Spleen (tissue), 11 donors: ENCODE measurements around the gene ZNF79. TPM values are rescaled to one million over a fixed set of nuclear protein-coding genes. Genes with fewer than 3 reads are reported as not detected.

ENCODE experiments used
- DNase-seq: peaks from one replicate; pipeline ENCODE4 v3.0.0-alpha.2; 2020
- H3K27ac ChIP-seq, 8 donors: fragments of 200-600 bp; sonication (generic) in 7 of 8; 1 replicate in 4 of 8; 2 replicates in 4 of 8; pipeline versions ENCODE4 v1.5.0 to v1.8.0; 2016 to 2021; ENCODE audit warnings: inconsistent platforms in 4 of 8, mild to moderate bottlenecking in 4 of 8, moderate library complexity in 1 of 8
- H3K27me3 ChIP-seq, 7 donors: fragments of 200-600 bp; sonication (generic) in 6 of 7; replicated peaks in 1 of 7; 1 replicate in 4 of 7; 2 replicates in 3 of 7; pipeline versions ENCODE4 v1.5.0 to v1.8.0; 2016 to 2021; ENCODE audit warnings: inconsistent platforms in 3 of 7, mild to moderate bottlenecking in 1 of 7
- H3K36me3 ChIP-seq, 6 donors: fragments of 200-600 bp; sonication (generic) in 5 of 6; 1 replicate in 4 of 6; 2 replicates in 2 of 6; pipeline versions ENCODE4 v1.5.0 to v1.8.0; 2016 to 2021; ENCODE audit warnings: inconsistent platforms in 2 of 6
- H3K4me1 ChIP-seq, 6 donors: fragments of 200-600 bp; sonication (generic) in 5 of 6; 1 replicate in 3 of 6; 2 replicates in 3 of 6; pipeline versions ENCODE4 v1.5.0 to v1.8.0; 2016 to 2021; ENCODE audit warnings: inconsistent platforms in 3 of 6
- H3K4me3 ChIP-seq, 8 donors: fragments of 200-600 bp; sonication (generic) in 7 of 8; 1 replicate in 4 of 8; 2 replicates in 4 of 8; pipeline versions ENCODE4 v1.5.0 to v1.8.0; 2016 to 2021; ENCODE audit warnings: inconsistent platforms in 4 of 8, mild to moderate bottlenecking in 4 of 8, moderate library complexity in 2 of 8
- H3K9me3 ChIP-seq, 8 donors: fragments of 200-600 bp; sonication (generic) in 7 of 8; 1 replicate in 4 of 8; 2 replicates in 4 of 8; pipeline versions ENCODE4 v1.5.0 to v1.8.0; 2016 to 2021; ENCODE audit warnings: inconsistent platforms in 4 of 8
- POLR2A ChIP-seq, 3 donors: fragments of 450-650 bp; IDR thresholded peaks; one replicate each; pipeline ENCODE4 v1.5.1; 2017; ENCODE audit warnings: antibody characterized with exemption in 3 of 3, mild to moderate bottlenecking in 1 of 3
- POLR2AphosphoS5 ChIP-seq, 3 donors: sonication (generic); formaldehyde crosslinking; IDR thresholded peaks; one replicate each; pipeline ENCODE4 v1.5.1; 2017; ENCODE audit warnings: antibody characterized with exemption in 3 of 3
- WGBS, 5 donors: extraction: QIAGEN DNeasy Blood & Tissue Kit in 3 of 5; methylation state at CpG; one replicate each; pipeline versions ENCODE4 v1.1.5 to v1.1.7; 2013 to 2018; 5-methylcytosine and 5-hydroxymethylcytosine counted together
- intact Hi-C: fragments of 100-400 bp; cut with DNase I; formaldehyde crosslinking; loops from one replicate; pipeline ENCODE4 v1.15.0; 2023; ENCODE audit warnings: low total_unique reads
- polyA plus RNA-seq, 3 donors: library from polyadenylated mRNA; stranded (reverse); fragments of 200-250 nt; gene quantifications; one replicate each; pipeline ENCODE4 v1.2.1, GENCODE V29; 2013
- total RNA-seq, 7 donors: library from RNA; depleted of rRNA in 3 of 7; stranded (reverse); fragments of >200 nt in 3 of 7; fragmentation: NEBNext Ultra II Directional in 4 of 7; extraction: Animal tissue kit (Norgen Biotek cat#: 25700) in 4 of 7; gene quantifications; one replicate each; pipeline versions ENCODE4 v1.1.0 to v1.2.1, GENCODE V29; 2016 to 2021
- TF ChIP-seq, protein P1 (sequence below), 11 experiments: fragments of 200-600 bp in 7 of 11; fragments of 450-650 bp in 4 of 11; sonication (generic) in 4 of 11; IDR thresholded peaks in 8 of 11; conservative IDR thresholded peaks in 3 of 11; 1 replicate in 7 of 11; 2 replicates in 4 of 11; pipeline versions ENCODE4 v1.4.0 to v1.8.0; 2016 to 2021; ENCODE audit warnings: antibody characterized with exemption in 11 of 11, inconsistent platforms in 4 of 11, mild to moderate bottlenecking in 1 of 11
- donor health status: healthy with polysubstance abuse.
- donor health status: DM: no; HTN: no; CAD: no; lungs with moderate emphysema.
- donor health status: DM: no; HTN: no; CAD: no.
- donor health status: Bipolar disorder and iron deficiency.
- donor health status: healthy.
- donor health status: DM: no; HTN: no; CAD: no.
- donor health status: DM: yes; HTN: yes; CAD: no.

Gene ZNF79
- total and polyA plus RNA-seq, 10 donors: 2.3 to 14.7 (median 11.0) TPM

DNA sequence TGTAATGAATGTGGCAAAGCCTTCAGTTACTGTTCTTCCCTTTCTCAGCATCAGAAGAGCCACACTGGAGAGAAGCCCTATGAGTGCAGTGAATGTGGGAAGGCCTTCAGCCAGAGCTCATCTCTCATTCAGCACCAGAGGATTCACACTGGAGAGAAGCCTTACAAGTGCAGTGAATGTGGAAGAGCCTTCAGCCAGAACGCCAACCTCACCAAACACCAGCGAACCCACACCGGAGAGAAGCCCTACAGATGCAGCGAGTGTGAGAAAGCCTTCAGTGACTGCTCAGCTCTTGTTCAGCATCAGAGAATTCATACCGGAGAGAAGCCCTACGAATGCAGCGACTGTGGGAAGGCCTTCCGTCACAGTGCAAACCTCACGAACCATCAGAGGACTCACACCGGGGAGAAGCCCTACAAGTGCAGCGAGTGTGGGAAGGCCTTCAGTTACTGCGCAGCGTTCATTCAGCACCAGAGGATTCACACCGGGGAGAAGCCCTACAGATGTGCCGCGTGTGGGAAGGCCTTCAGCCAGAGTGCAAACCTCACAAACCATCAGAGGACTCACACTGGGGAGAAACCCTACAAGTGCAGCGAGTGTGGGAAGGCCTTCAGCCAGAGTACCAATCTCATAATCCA lies 20.2 kb downstream of the ZNF79 start:
- peaks cover 7 to 25% (median 12%) of the 10 kb centered on the region in 6 donors for H3K4me1 ChIP-seq
- H3K9me3 ChIP-seq: peaks cover 0 to 14% (median 0%) of the 10 kb centered on the region in 8 donors
- H3K27ac ChIP-seq: no peak overlapping the region
- peaks cover 0 to 100% (median 94%) of the 10 kb centered on the region in 6 donors for H3K36me3 ChIP-seq
- TF ChIP-seq, protein P1, sequence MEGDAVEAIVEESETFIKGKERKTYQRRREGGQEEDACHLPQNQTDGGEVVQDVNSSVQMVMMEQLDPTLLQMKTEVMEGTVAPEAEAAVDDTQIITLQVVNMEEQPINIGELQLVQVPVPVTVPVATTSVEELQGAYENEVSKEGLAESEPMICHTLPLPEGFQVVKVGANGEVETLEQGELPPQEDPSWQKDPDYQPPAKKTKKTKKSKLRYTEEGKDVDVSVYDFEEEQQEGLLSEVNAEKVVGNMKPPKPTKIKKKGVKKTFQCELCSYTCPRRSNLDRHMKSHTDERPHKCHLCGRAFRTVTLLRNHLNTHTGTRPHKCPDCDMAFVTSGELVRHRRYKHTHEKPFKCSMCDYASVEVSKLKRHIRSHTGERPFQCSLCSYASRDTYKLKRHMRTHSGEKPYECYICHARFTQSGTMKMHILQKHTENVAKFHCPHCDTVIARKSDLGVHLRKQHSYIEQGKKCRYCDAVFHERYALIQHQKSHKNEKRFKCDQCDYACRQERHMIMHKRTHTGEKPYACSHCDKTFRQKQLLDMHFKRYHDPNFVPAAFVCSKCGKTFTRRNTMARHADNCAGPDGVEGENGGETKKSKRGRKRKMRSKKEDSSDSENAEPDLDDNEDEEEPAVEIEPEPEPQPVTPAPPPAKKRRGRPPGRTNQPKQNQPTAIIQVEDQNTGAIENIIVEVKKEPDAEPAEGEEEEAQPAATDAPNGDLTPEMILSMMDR (IDR thresholded peaks at IDR 0.05 in 8 of 11, conservative IDR thresholded peaks at IDR 0.05 in 3 of 11): no peak
- TF ChIP-seq POLR2A (IDR thresholded peaks at IDR 0.05) (no peak), POLR2AphosphoS5 (IDR thresholded peaks at IDR 0.05) (no peak)
- intact Hi-C loops: no loop called here
- no peak overlapping the region for H3K4me3 ChIP-seq
- 87 to 99% (median 94%) methylated on average over 14 to 17 of the region's 17 CpGs for WGBS, 5 donors
- no peaks in the 10 kb centered on the region for H3K27me3 ChIP-seq
- no peak for DNase-seq

DNA sequence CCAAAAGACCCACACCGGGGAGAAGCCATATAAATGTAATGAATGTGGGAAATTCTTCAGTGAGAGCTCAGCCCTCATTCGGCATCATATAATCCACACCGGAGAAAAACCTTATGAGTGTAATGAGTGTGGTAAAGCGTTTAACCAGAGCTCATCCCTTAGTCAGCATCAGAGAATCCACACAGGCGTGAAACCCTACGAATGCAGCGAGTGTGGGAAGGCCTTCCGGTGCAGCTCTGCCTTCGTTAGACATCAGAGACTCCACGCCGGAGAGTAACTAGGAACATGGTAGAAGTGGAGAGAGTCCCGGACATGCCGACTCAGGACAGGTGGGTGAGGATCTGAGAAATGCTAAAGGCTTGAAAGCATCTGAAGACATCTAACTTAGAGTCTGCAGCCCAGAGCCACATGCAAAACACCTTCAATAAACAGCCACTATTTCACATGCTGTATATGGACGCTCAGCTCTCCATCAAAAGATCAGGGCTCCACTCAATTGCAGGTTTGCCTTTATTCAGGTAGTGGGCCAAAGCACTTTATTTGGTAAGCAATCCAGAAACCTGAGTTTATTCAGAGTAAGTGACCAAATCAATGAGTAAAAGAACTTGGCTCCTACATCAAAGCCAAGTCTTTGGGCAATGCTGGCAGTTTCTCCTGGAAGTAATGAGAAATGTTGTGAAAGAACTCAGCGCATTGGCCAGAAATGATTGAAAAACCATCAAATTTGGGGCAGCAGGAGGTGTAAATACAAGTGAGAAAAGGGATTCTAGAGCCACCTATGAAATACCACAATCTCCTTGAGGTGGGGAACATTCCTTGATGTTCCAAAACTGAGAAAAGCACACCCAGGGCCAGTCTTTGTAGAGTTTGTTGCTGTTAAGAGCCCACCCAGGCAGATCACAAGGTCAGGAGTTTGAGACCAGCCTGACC lies 21.0 kb downstream of the ZNF79 start:
- DNase-seq: no peak
- H3K27ac ChIP-seq: no peak overlapping the region
- H3K4me1 ChIP-seq: peaks cover 15 to 32% (median 20%) of the 10 kb centered on the region in 6 donors
- WGBS, 5 donors: 93 to 96% (median 94%) methylated on average over 15 of the region's 15 CpGs
- TF ChIP-seq, protein P1 (IDR thresholded peaks at IDR 0.05 in 8 of 11, conservative IDR thresholded peaks at IDR 0.05 in 3 of 11): no peak
- TF ChIP-seq POLR2AphosphoS5 (IDR thresholded peaks at IDR 0.05) (no peak), POLR2A (IDR thresholded peaks at IDR 0.05) (no peak)
- intact Hi-C loops: no loop called here
- H3K27me3 ChIP-seq: no peaks in the 10 kb centered on the region
- H3K9me3 ChIP-seq: peaks cover 0 to 14% (median 0%) of the 10 kb centered on the region in 8 donors
- no peak overlapping the region for H3K4me3 ChIP-seq
- peaks cover 0 to 100% (median 92%) of the 10 kb centered on the region in 6 donors for H3K36me3 ChIP-seq

DNA sequence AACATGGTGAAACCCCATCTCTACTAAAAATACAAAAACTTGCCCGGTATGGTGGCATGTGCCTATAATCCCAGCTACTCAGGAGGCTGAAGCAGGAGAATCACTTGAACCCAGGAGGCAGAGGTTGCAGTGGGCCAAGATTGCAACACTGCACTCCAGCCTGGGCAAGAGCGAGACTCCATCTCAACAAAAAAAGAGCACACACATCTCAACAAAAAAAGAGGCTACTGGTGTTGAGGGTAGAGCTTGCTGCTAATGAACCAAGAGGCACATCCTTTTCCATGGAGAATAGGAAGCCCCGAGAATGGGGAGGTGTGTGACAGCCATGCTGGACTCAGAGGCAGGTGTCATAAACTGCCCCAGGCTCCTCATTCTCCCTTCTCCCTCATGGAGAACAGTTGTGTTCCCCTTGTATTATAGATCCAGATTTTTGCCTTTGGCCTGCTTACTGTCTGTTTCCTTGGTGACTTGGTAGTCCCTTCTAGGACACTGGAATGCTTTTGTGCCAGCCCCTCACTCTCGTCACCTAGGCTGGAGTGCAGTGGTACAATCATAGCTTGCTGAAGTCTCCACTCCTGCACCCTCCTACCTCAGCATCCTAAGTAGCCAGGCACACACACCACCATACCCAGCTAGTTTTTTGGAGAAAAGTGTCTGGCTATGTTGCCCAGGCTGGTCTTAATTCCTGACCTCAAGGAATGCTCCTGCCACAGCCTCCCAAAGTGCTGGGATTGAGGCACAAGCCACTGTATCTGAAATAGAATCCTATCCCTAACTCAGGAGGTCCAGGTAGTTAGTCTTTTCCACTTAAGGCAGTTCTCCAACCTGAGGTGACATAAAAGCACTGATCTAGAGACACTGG lies 21.9 kb downstream of the ZNF79 start:
- peaks cover 0 to 94% (median 83%) of the 10 kb centered on the region in 6 donors for H3K36me3 ChIP-seq

More for the DNA sequence above, 21.9 kb downstream of the ZNF79 start:
- H3K27me3 ChIP-seq: no peaks in the 10 kb centered on the region
- no peak for TF ChIP-seq POLR2A (IDR thresholded peaks at IDR 0.05)
- TF ChIP-seq POLR2AphosphoS5 (IDR thresholded peaks at IDR 0.05): peak in 1 of 3 donors; percentile 10
- TF ChIP-seq, protein P1 (IDR thresholded peaks at IDR 0.05 in 8 of 11, conservative IDR thresholded peaks at IDR 0.05 in 3 of 11): no peak
- H3K27ac ChIP-seq: peak overlapping the region in 1 of 8 donors; percentile 27
- 80 to 88% (median 87%) methylated on average over 4 of the region's 4 CpGs for WGBS, 5 donors
- peaks cover 16 to 38% (median 26%) of the 10 kb centered on the region in 6 donors for H3K4me1 ChIP-seq
- intact Hi-C loops: no loop called here
- no peak overlapping the region for H3K4me3 ChIP-seq
- H3K9me3 ChIP-seq: peaks cover 0 to 14% (median 0%) of the 10 kb centered on the region in 8 donors
- no peak for DNase-seq
